Coronary artery (tissue), 2 donors: ENCODE results near the gene TOP2A.

Source experiments
- DNase-seq: peaks from one replicate; pipeline ENCODE4 v3.0.0-alpha.2; 2017; ENCODE audit warnings: low spot score
- H3K27ac ChIP-seq, 2 donors: fragments of 200-600 bp; sonication (generic); one replicate each; pipeline ENCODE4 v1.5.1; 2016 to 2019
- H3K4me3 ChIP-seq: fragments of 200-600 bp; sonication (generic); 2 replicates; pipeline ENCODE4 v1.5.1; 2016; ENCODE audit warnings: mild to moderate bottlenecking, moderate library complexity
- CTCF ChIP-seq: fragments of 200-600 bp; sonication (generic); IDR thresholded peaks from one replicate; pipeline ENCODE4 v1.5.1; 2019; ENCODE audit warnings: antibody characterized with exemption

Gene TOP2A

DNA sequence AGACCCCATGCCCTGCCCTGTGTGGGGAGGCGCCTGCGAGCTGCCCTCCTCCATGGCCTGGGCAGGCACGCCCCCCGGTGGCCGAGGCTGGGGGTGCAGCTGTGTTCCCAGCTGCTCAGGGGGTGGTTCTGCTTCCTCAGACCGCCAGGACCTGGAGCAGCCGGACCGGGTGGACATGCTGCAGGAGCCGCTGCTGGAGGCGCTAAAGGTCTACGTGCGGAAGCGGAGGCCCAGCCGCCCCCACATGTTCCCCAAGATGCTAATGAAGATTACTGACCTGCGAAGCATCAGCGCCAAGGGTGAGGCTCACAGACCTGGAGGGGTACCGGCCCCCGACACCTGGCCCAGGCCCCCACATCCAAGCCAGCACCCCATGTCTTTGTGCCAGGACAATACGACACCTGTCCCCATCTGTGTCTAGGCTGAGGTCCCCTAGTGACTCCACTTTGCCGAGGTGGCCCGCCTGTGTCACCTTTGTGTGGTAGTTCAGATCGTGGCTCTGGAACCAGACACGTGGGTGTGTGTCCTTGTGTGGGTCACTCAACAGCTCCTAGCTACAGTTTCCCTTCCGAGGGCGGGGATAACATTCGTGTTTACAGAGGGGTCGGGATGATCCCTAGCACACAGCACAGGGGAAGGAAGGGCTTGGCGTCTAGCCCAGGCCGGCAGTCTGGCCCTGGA is 62.4 kb downstream of the TOP2A start:
- TF ChIP-seq CTCF: peak; percentile 97
- Histone ChIP-seq H3K4me3 (no peak overlapping the region), H3K27ac (peak overlapping the region in 1 of 2 donors; percentile 71)
- peak; percentile 85 for DNase-seq

DNA sequence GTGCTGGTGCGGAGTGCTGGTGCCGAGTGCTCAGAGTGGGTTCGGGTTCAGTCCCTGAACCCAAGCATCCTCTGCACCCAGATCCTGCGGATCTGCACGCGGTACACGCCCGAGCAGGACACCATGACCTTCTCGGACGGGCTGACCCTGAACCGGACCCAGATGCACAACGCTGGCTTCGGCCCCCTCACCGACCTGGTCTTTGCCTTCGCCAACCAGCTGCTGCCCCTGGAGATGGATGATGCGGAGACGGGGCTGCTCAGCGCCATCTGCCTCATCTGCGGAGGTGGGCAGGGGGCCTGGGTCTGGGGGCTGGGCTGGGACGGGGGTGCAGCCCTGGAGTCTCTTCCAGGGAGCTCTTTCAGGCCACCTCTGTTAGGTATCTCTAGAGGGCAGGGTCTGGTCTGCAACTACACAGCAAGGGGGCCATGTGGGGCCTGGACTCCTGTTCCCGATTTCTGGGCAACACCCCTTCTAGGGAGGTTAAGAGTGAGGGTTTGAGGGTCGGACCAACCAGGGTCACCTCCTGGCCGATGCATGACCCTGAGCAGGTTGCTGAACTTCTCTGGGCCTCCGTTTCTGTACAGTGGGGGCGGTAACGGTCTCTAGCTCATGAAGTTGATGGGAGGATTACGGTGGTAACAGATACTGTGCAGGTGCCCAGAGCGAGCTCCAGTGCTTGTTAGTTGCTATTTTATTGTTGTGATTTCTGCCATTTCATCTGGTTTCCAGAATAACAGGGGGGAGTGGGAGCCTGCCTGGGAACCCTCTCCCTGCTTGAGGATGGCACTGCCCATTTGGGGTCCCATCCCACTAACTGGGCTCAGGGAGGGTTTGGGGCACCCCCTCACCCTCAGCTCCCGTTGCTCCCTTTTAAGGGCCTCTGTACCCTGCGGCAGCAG is 63.2 kb downstream of the TOP2A start:
- no peak for DNase-seq
- H3K27ac ChIP-seq: peak overlapping the region in 1 of 2 donors; percentile 71

GRCh38 chr17:40352779-40353394 is 64.8 kb downstream of the TOP2A start:
- Histone ChIP-seq H3K4me3 (no peak overlapping the region), H3K27ac (peak overlapping the region in 1 of 2 donors; percentile 35)
- no peak for DNase-seq
- no peak for TF ChIP-seq CTCF

More for the DNA sequence above, 63.2 kb downstream of the TOP2A start:
- no peak overlapping the region for H3K4me3 ChIP-seq
- TF ChIP-seq CTCF: no peak

- DNase-seq: no peak
- peak overlapping the region in 1 of 2 donors; percentile 35 for H3K27ac ChIP-seq
- H3K4me3 ChIP-seq: no peak overlapping the region
- TF ChIP-seq CTCF: no peak
These were observed 65.4 kb downstream of the TOP2A start for GRCh38 chr17:40352237-40352778.

- Histone ChIP-seq H3K4me3 (no peak overlapping the region), H3K27ac (peak overlapping the region in 1 of 2 donors; percentile 97)
- no peak for DNase-seq
- TF ChIP-seq CTCF: no peak
These were observed 66.1 kb downstream of the TOP2A start for GRCh38 chr17:40351359-40352236.

DNA sequence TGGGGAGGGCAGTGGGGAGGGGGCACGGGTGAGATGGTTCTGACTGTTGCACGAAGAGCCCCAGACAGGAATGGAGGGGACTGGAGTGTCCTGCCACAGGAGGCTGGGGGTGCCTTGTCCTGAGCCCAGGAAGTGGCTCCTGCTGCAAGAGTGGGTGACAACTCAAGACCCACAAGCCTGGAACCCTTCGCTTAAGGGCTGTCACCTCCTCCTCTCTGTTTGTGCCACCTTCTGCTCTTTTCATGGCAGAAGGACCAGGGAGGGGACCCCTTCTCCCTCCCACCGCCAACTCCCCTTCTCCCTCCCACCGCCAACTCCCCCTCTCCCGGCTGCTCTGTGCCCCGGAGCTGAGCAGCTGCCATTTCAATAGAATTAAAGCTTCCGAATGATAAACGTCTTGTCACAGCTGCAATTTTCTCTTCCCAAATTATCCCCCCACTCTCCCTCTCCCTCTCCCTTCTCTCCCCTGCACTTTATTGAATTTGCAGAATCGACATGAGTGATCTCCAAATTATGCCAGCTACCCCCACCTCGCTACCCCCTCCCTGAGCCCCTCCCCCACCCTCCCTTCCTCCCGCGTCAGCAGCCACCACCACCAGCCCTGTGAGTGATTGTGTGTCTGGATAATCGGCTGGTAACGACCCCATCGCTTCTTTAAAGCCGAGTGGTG is 66.9 kb downstream of the TOP2A start:
- TF ChIP-seq CTCF: no peak

More for the DNA sequence above, 66.9 kb downstream of the TOP2A start:
- no peak for DNase-seq
- peak overlapping the region in 1 of 2 donors; percentile 97 for H3K27ac ChIP-seq
- no peak overlapping the region for H3K4me3 ChIP-seq
